Measurements from ENCODE around the gene DPM2.
A peak's percentile ranks its signal among the peaks of the same experiment; 100 is the strongest.

The DPM2 gene

DNA sequence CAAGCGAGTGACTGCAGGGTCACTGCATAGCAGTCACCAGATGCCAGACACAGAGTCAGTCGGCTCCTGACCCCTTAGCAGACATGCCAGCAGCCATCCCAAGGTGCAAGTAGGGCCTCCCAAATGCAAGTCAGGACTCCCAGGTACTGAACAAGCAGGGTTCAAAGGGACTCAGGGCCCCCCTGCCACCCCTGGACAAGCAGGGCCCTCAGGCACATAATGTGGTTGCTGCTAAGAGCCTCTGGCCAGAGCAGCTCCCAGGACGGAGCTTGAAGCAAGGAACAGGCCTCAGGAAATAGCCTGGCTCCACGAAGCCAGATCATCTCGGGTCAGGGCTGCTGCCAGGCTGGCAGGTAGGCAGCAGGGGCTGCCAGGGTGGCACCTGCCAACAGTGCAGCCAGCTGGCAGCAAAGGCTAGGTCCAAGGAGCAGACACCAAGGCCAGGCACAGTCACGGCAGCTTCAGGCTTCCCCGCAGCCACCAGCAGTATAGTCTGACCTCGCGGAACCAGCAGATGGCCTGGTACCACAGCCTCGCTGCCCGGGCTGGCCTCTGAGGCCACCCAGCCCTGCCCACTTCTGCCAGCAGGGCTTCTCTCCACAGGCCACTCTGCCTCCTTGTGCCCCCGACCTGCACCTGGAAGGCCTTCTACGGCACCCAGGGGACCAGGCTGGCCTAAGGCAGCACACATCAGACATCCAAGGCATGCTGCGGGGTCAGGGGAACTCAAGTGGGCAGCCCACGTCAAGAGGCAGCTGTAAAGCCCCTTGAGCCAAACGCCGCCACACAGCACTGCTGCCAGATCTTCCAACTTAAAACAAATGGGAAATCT, 35.7 kb upstream of the DPM2 start:
- DNase-seq (ENCODE audit: low read depth in 1 of 2, low spot score in 1 of 2): no peak

DNA sequence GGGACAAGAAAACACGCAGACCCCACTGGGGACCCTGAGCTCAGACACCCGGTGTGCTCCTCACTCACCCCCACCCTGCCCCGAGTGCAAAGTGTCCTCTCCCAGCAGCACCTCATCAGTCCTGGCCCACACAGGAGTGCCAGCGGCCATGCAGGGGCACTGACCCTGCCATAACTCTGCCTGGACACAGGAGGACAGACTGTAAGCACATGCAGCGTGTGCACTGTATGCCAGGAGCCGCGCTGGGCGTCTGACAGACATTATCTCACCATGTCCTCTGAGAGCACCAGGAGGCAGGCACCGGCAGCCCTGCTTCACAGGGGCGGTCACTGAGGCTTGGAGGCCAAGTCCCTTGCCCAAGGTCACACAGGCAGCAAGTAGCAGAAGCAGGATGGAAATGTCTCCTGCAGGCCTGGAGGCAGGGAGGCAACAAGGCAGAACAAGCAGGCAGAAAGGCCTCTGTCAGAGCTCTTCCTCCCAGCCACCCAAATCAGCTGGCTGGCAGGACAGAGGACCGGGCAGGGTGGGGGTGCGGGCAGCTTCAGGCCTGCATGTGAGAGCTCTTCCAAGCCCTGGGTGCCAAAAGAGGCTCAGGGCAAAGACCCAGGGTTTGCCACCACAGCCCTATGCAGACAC, 34.7 kb upstream of the DPM2 start:
- no peak for DNase-seq (ENCODE audit: low read depth in 1 of 2, low spot score in 1 of 2)

DNA sequence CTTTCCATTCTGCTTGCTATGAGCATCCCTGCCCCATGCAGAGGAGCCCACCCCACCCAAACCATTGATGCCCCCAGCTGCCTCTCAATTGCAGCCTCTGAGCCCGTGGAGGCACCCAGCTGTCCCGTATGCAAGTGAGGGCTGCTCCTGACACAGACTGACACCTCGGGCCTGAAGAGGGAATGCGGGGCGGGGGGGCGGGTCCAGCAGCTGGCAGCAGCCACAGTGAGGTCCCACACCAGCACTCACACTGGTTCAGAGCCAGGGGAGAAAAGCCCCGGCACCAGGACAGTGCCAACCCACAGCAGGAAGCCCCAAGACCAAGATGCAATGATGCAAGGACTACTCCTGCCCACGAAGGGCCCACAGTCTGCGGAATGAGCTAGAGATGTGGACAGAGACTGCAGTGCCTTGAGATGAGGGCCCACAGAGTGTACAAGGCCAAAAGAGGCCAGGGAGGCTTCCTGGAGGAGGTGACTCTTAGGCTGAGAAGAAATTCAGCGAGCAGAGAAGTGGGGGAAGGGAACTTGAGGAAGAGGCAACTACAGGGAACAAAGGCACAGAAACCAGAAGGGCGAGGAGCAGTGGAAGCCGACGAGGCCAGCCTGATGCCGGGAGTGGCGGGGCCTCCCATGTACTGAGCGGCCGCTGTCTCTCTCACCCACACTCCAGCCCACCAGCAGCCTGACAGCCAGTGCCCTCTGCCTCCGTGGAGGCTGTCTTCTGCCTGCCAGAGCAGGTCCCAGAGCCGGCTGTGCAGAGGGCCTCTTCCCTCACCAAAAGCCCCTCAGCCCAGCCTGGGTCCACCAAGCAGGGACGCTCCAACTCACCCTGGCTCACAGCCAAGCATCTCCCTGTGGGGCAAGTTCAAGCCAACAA, 33.9 kb upstream of the DPM2 start:
- DNase-seq (ENCODE audit: low read depth in 1 of 2, low spot score in 1 of 2): no peak

DNA sequence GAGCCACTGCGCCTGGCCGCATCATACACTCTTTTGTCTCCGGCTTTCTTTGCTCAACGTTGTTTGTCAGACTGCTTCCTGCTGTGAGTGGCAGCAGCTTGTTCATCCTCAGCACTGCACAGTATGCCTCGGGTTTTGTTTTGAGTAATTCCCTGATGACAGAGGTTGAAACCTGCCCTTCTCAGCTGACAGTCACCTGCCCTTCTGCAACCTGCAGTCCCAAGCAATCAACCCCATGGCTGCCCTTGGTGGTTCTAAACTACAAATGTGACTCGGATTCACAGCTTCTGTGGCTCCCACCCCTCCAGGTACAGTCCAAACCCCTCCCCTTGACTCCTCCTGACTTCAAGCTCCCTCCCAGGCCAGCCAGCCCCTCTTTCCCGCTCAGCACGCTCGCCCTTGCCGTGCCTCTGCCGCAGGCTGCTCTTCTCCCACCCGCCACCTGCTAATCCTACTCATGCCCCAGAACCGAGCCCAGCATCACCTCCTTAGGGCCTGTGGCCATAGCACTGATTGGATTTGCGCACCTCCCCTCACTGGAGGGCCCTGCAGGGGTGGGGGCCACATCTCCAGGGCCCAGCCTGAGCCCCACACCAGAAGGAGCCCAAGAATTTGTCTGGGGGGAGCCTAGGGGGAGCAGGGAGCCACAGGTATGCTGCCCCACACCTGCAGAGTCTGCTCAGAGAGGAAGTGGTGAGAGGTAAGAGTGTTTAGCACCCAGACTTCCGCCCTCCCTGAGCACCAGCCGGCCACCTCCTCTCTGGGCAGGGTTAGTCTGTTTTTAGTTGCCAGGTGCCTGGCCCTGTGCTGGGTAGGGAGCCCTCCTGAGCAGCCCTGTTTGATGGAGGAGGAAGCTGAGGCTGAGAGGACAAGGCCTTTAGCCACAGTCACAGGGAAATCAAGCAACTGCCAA, 33.0 kb upstream of the DPM2 start:
- DNase-seq (ENCODE audit: low read depth in 1 of 2, low spot score in 1 of 2): peak in 1 of 2 donors; percentile 78

DNA sequence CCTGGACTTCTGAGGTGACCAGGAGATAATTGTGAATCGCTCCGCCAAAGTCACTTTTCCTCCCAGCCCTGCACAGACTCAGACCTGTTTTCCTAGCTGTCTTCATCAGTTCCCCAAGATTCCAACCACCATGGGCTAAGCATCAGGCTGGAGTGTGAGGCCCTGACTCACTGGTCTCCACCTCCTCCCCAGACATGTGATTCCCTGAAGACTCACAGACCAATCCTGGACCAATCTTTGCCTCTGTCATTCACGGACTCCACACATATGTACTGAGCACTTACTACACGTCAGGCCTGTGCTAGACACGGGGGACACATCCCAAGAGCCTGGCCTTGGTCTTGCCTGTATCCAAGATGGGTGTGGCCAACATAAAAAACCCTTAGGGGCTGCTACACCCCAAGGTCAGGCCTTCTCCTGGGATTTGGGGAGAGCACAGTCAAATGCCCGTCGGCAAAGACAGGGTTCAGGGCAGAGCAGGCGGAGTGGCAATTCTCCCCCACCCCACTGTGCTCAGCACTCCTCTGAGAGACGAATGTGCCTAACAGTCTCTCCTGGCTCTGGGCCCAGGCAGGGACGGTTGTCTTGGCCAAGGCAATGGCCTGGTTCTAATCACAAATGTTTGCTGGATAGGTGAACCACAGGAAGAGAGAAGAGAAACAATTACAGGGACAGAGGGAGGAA, 31.2 kb upstream of the DPM2 start:
- DNase-seq (ENCODE audit: low read depth in 1 of 2, low spot score in 1 of 2): no peak

DNA sequence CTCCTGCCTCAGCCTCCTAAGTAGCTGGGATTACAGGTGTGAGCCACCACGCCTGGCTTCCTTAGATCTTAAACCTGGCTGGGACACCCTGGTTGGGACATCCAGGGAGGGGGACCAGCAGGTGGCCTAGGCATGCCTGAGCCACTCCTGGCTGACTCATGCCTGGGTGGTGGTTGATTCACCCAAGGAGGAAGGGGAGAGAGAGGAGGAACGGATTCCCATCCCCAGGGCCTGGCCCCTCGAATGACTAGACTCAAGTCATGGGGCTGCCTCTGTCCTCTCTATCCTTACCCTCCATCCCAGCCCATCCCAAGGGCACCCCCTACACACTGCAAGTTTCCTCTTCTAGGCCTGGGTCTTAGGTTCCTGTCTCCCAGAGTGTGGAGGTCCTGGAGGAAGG, 30.4 kb upstream of the DPM2 start:
- peak in 1 of 2 donors; percentile 48 for DNase-seq (ENCODE audit: low read depth in 1 of 2, low spot score in 1 of 2)

DNA sequence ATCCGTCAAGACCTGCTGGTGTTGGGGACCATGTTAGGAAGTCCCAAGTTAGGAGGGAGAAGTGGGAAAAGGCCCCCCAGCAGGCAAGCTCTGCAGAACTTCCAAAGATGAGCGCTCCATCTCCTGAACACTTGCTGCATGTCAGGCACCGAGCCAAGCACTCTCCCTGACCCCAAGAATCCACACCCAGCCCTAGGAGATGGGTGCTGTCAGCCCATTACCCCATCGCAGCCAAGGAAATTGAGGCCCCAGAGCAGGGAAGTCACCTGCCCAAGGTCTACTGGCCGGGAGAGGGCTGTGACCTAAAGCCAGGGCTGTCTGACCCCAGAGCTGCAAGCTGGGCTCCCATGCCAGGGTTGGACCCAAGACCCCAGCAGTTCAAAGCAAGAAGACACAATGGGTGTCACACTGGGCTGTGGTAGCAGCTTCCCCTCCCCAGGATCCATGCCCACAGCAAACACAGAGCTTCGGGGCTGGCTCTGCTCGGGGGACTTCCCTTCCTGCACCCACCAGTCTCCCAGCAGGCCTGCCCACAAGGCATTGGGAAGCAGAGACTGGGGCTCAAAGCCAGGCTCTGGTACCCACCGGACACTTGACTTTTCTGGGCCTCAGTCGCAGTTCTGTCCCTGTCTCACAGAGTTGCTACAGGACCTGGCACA, 29.6 kb upstream of the DPM2 start:
- no peak for DNase-seq (ENCODE audit: low read depth in 1 of 2, low spot score in 1 of 2)

DNA sequence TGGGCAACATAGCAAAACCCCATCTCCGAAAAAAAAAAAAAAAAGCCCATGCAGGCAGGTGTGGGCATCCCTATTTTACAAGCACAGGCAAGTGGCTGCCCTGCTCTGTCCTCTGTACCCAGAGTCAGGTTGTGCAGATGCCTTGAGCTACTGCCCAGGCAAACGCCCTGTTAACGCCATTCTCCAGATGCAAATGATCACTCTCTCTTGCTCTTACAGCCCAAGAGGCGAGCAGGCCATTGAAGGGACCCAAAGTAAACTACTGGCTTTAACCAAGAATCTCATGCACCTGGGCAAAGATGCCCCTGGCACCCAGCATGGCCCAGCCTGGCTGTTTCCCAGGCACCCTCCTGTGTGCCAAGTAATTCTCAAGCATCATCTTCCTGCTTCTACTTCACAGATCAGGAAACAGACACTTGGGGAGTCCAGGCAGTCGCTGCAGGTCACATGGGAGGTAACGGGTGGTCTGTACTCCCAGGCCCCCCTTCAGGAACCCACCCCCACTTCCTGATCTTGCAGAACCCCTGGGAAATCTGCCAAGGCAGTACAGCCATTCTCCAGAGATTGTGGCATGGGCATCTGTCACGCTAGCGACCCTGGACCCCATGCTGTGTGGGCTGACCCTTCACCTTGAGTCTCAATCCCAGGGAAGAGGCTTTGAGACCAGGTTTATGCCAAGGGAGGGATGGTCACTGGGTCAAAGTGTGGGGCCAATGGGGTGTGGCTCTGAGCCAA, 28.9 kb upstream of the DPM2 start:
- no peak for DNase-seq (ENCODE audit: low read depth in 1 of 2, low spot score in 1 of 2)

DNA sequence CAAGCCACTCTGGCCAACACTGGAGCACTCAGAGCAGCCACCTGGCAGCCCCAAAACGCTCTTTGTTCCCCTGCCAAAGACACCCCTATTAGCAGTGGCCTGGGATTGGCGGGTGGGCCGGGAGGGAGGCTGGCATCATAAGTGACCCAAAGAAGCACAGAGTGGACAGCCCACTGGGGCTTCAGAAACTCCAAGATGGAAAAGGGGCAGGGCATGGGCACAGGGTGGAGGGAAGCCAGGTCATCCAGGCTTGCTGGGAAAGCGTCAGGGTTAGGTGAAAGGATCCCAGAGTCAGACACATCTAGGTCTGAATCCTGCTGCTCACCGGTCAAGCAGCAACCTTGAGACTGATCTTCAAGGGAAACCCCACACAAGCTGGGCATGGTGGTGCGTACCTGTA, 28.3 kb upstream of the DPM2 start:
- no peak for DNase-seq (ENCODE audit: low read depth in 1 of 2, low spot score in 1 of 2)

DNA sequence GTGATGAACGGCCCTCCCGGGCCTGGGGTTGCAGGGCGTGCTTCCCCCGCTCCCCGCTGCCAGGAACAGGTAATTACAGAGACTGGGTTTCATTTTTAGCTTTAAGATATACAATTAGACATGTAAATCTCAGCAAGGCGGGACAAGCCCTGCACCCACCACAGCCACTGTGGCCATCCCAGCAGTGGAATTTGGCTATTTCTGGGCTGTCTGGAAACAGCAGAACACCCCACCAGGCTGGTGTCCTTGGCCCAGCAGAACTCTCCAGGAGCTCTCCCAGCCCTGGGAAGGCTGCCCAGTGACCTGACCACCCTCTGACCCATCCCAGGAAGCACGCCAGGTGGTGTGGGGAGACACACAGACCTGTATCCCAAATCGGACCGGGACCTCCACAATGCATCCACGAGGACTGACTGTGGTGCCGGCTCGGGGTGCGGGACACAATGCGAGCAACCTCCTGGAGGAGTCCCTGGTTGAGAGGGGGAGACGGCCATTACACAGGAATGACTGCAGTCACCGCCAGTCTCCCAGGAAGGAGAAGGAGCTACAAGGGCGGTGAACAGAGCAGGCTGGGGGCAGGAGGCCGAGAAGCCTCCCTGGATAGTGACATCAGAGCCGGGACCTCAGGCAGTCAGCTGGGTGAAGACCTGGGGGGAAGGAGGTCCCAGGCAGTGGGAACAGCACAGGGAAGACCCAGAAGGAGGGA, 25.9 kb upstream of the DPM2 start:
- DNase-seq (ENCODE audit: low read depth in 1 of 2, low spot score in 1 of 2): no peak

DNA sequence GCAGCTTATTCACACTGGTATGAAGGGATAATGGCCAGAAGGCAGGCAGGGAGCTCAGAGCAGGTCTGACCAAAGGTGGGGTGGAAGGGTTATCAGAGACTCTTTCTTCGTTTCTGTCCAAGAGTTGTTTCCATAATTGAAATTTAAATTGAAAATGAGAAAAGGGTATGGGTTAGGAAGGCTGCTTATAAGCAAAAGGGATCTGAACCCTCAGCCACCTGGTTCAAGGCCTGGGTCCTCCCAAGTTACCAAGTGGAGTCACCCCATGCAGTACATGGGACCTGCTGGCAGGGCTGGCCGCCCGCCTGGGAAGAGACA, 25.3 kb upstream of the DPM2 start:
- DNase-seq (ENCODE audit: low read depth in 1 of 2, low spot score in 1 of 2): no peak

DNA sequence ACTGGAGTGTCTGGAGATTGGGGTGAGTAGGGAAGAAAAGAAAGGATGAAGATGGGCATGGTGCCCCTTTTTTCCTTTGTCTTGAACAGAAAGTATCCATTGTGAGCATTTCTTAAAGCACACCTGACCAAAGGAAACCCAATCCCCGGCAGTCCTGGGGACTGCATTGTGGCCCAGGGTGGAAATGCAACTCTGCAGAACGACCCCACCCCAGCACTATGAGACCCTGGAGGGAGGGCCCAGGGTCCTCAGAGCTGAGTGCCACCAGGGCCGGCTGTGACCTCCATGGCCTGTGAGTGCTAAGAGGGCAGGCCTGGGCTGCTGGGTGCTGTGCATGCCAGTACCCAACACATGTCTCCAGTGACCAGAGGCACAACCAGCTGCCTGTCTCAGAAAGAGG, 24.6 kb upstream of the DPM2 start:
- no peak for DNase-seq (ENCODE audit: low read depth in 1 of 2, low spot score in 1 of 2)

DNA sequence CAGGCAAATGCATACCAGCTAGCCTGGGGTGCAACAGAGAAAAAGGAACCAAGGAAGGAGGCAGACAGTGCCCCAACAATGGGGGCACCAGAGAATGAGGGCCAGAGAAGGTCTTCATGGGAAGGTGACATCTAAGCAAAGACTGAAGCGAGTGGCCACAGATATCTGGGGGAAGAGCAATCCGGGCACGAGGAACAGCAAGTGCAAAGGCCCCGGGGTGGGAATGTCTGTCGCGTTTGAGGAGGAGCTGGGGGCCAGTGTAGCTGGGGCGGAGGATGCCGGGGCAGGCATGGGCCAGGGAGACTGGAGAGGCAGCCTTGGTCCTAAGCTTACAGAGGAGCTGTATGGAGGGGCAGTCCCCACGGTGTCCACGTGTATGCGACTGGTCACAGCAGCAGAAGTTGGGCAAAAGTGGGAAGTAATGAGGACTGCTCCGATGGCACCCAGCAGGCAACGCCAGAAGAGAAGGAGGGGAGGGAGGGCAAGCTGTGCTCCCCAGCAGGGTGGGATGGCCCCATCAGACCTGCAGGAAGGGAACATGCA, 24.0 kb upstream of the DPM2 start:
- DNase-seq (ENCODE audit: low read depth in 1 of 2, low spot score in 1 of 2): no peak

DNA sequence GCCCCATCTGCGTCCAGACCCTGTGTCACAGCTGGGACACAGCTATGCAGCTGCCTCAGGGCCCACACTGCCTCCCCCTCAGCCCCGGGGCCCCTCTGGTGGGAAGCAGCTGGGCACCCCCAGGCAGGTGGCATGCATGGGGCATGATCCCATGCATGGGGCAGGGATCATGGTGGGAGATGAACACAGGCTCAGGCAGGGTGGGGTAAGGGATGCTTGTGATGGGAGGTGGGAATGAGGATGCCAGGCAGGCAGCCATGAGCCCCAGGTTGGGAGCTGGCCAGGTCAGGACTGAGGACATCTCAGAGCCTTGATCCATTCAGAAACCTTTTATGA, 23.5 kb upstream of the DPM2 start:
- no peak for DNase-seq (ENCODE audit: low read depth in 1 of 2, low spot score in 1 of 2)

DNA sequence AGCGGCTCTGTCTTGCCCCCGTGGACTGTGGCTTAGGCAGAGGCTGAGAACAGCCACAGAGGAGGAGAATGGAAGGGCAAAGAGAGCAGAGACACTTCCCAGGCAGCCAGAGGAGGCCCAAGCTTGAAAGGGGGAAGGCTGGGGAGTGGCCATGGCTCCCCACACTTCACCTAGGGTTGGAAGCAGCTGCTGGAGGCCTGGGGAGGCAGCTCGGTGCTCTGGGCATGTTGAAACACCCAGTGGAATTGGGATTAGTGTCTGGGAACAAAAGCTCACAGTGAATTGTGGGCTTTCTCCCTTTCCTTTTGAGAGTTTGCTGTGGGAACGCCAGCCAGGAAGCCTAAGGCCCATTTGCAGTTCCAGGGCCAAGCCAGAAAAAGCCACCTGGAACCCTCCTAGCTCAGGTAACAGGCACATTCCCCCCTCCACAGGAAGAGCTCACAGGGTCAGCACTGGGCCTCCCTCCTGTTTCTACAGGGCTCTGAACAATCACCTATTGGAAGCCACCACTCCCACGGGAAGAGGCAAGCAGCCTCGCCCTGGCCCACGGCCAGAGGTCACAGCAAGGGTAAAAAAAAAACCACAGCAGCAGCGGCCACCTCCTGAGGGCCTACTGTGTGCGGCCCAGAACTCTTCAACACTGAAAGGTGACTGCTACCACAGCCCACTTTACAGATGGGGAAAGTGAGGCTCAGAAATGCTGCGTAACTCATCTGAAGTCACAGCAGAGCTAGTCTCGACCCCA, 22.9 kb upstream of the DPM2 start:
- no peak for DNase-seq (ENCODE audit: low read depth in 1 of 2, low spot score in 1 of 2)

DNA sequence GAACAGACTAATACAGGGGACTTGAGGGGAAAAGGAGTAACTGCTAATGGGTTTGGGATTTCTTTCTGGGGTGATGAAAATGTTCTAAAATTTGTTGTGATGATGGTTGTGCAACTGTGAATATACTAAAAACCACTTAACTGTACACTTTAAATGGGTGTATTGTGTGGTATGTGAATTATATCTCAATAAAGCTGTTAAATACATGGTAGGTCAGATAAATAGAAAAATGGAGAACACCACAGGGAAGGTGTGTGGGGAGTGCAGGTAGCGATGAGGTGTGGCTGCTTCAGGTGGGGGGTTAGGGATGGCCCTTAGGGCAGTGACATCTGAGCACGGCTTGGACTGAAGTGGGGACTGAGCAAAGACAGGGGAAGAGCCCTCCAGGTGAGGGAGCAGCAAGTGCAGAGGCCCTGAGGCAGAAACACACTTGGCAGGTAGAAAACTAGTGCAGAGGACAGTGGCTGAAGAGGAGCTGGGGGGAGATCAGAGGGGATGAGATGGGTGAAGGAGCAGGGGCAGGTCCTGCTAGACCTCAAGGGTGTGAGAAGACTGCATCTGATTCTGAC, 22.3 kb upstream of the DPM2 start:
- no peak for DNase-seq (ENCODE audit: low read depth in 1 of 2, low spot score in 1 of 2)

DNA sequence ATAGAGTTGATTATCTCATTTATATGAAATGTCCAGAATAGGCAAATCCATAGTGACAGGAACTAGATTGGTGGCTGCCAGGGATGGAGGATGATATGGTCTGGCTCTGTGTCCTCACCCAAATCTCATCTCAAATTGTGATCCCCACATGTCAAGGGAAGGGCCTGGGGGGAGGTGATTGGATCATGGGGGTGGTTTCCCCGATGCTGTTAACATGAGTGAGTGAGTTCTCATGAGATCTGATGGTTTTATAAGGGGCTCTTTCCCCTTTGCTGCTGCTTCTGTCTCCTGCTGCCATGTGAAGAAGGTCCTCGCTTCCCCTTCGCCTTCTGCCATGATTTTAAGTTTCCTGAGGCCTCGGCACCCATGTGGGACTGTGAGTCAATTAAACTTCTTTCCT, 21.7 kb upstream of the DPM2 start:
- no peak for DNase-seq (ENCODE audit: low read depth in 1 of 2, low spot score in 1 of 2)

Measured in activated CD4-positive, alpha-beta T cell treated with anti-CD3 and anti-CD28 coated beads, Interleukin-2, amount 50 U/mL, for 24 hours (primary cell).